H1 (cell line): ENCODE measurements around the gene PHYHD1. TPM values are rescaled to one million over a fixed set of nuclear protein-coding genes. Genes with fewer than 3 reads are reported as not detected.

Source experiments
- CTCF ChIA-PET: fragments of 300-600 bp; sonication (Branson Sonifier 250); formaldehyde crosslinking; loops from one replicate; lab custom pipeline; 2021; ENCODE audit not compliant: partially characterized antibody; lab: Charles Lee
- POLR2A ChIA-PET: fragments of 300-600 bp; sonication (Branson Sonifier 250); formaldehyde crosslinking; loops from one replicate; lab custom pipeline; 2021; ENCODE audit warnings: inconsistent platforms; ENCODE audit not compliant: partially characterized antibody; lab: Charles Lee
- DNase-seq, 2 experiments: peaks; one replicate each; pipeline versions ENCODE4 v3.0.0 to v3.0.0-alpha.2; 2010 to 2022; ENCODE audit warnings: low spot score in 2 of 2, low read depth in 1 of 2, mixed read lengths in 1 of 2
- FAIRE-seq: peaks from 2 replicates; lab custom pipeline; 2011; peaks lifted over from hg19 to GRCh38; lab: Jason Lieb, UNC
- H2AFZ ChIP-seq: 2 replicates; pipeline ENCODE4 v1.8.1; 2012; ENCODE audit warnings: low read length, inconsistent platforms
- H2AK5ac ChIP-seq: 2 replicates; pipeline ENCODE4 v1.6.1; 2013; ENCODE audit warnings: low read depth, low read length
- H2BK120ac ChIP-seq: replicated peaks from 2 replicates; pipeline ENCODE3; 2013; ENCODE audit warnings: low read depth, low read length, inconsistent platforms
- H2BK12ac ChIP-seq: 2 replicates; pipeline ENCODE4 v1.6.1; 2013; ENCODE audit warnings: low read depth, low read length
- H2BK15ac ChIP-seq: 2 replicates; pipeline ENCODE4 v1.6.1; 2013; ENCODE audit warnings: low read length
- H2BK20ac ChIP-seq: 2 replicates; pipeline ENCODE4 v1.6.1; 2013; ENCODE audit warnings: low read length
- H2BK5ac ChIP-seq: 2 replicates; pipeline ENCODE4 v1.6.1; 2013; ENCODE audit warnings: low read depth, low read length
- H3K14ac ChIP-seq: 2 replicates; pipeline ENCODE4 v1.6.1; 2013; ENCODE audit warnings: inconsistent platforms; ENCODE audit not compliant: insufficient read length
- H3K18ac ChIP-seq: 2 replicates; pipeline ENCODE4 v1.6.1; 2013; ENCODE audit warnings: low read length; ENCODE audit errors: extremely low read depth
- H3K23ac ChIP-seq: 2 replicates; pipeline ENCODE4 v1.6.1; 2013; ENCODE audit warnings: inconsistent platforms; ENCODE audit not compliant: insufficient read length
- H3K23me2 ChIP-seq: 2 replicates; pipeline ENCODE4 v1.6.1; 2013; ENCODE audit warnings: low read depth, low read length
- H3K27ac ChIP-seq: 2 replicates; pipeline ENCODE4 v1.6.1; 2011; ENCODE audit warnings: low read depth, low read length, inconsistent platforms
- H3K27me3 ChIP-seq, 4 experiments: replicated peaks in 1 of 4; 1 replicate in 1 of 4; 2 replicates in 3 of 4; pipeline versions ENCODE4 v1.6.1 to v1.8.1; 2011 to 2013; ENCODE audit warnings: low read length in 3 of 4, mild to moderate bottlenecking in 3 of 4, inconsistent platforms in 2 of 4, mixed read lengths in 2 of 4, moderate library complexity in 1 of 4; ENCODE audit not compliant: control insufficient read depth in 3 of 4, insufficient read depth in 3 of 4; ENCODE audit errors: extremely low read depth in 1 of 4
- H3K36me3 ChIP-seq, 4 experiments: 2 replicates each; pipeline versions ENCODE4 v1.6.1 to v1.8.1; 2011 to 2013; ENCODE audit warnings: mild to moderate bottlenecking in 4 of 4, low read length in 3 of 4, moderate library complexity in 2 of 4, control low read depth in 1 of 4, inconsistent platforms in 1 of 4; ENCODE audit not compliant: insufficient read depth in 4 of 4, control insufficient read depth in 2 of 4
- H3K4ac ChIP-seq: replicated peaks from 2 replicates; pipeline ENCODE3; 2013; ENCODE audit warnings: low read length, low read depth, mixed read lengths, inconsistent platforms; ENCODE audit not compliant: insufficient read length
- H3K4me1 ChIP-seq, 4 experiments: replicated peaks in 1 of 4; 1 replicate in 1 of 4; 2 replicates in 3 of 4; pipeline versions ENCODE4 v1.6.1 to v1.8.1; 2011 to 2013; ENCODE audit warnings: low read length in 3 of 4, inconsistent platforms in 2 of 4, mixed read lengths in 1 of 4; ENCODE audit not compliant: insufficient read depth in 4 of 4, control insufficient read depth in 3 of 4
- H3K4me2 ChIP-seq, 2 experiments: 2 replicates each; pipeline versions ENCODE4 v1.6.1 to v1.8.1; 2011 to 2013; ENCODE audit warnings: low read depth in 2 of 2, low read length in 2 of 2, control low read depth in 1 of 2, inconsistent platforms in 1 of 2, mild to moderate bottlenecking in 1 of 2; ENCODE audit not compliant: insufficient read depth in 1 of 2
- H3K4me3 ChIP-seq, 4 experiments: fragments of 200-600, 300-600 bp in 1 of 4; sonication (generic), shearing (Covaris generic), sonication (Bioruptor Twin) in 1 of 4; 2 replicates each; pipeline versions ENCODE4 v1.5.1 to v1.8.1; 2011 to 2016; ENCODE audit warnings: low read length in 4 of 4, low read depth in 3 of 4, control low read depth in 2 of 4, inconsistent platforms in 2 of 4, mild to moderate bottlenecking in 2 of 4, mixed read lengths in 1 of 4, moderate library complexity in 1 of 4; ENCODE audit not compliant: insufficient read depth in 2 of 4; ENCODE audit errors: extremely low read depth in 1 of 4
- H3K56ac ChIP-seq: replicated peaks from 2 replicates; pipeline ENCODE3; 2013; ENCODE audit warnings: low read depth, mild to moderate bottlenecking, mixed read lengths, low read length, inconsistent platforms; ENCODE audit not compliant: insufficient read length
- H3K79me1 ChIP-seq: 2 replicates; pipeline ENCODE4 v1.6.1; 2013; ENCODE audit warnings: low read depth, low read length, control low read depth
- H3K79me2 ChIP-seq, 2 experiments: 2 replicates each; pipeline versions ENCODE4 v1.6.1 to v1.8.1; 2012 to 2013; ENCODE audit warnings: low read length in 2 of 2, mild to moderate bottlenecking in 2 of 2, inconsistent platforms in 1 of 2; ENCODE audit not compliant: insufficient read depth in 2 of 2, control insufficient read depth in 1 of 2
- H3K9ac ChIP-seq, 4 experiments: replicated peaks in 1 of 4; 1 replicate in 1 of 4; 2 replicates in 3 of 4; pipeline versions ENCODE4 v1.6.1 to v1.8.1; 2011 to 2013; ENCODE audit warnings: low read depth in 3 of 4, low read length in 3 of 4, control low read depth in 2 of 4, mild to moderate bottlenecking in 2 of 4, moderate library complexity in 2 of 4, inconsistent platforms in 1 of 4; ENCODE audit errors: extremely low read depth in 1 of 4
- H3K9me3 ChIP-seq, 2 experiments: 2 replicates each; pipeline versions ENCODE4 v1.6.1 to v1.8.1; 2012 to 2013; ENCODE audit warnings: mild to moderate bottlenecking in 2 of 2, moderate library complexity in 2 of 2, control low read depth in 1 of 2, inconsistent platforms in 1 of 2, low read depth in 1 of 2, low read length in 1 of 2, mixed read lengths in 1 of 2; ENCODE audit not compliant: insufficient read depth in 2 of 2
- H4K20me1 ChIP-seq, 2 experiments: replicated peaks in 1 of 2; 2 replicates each; pipeline versions ENCODE3 to v1.8.1; 2011 to 2013; ENCODE audit warnings: inconsistent platforms in 2 of 2, low read length in 2 of 2, mild to moderate bottlenecking in 1 of 2; ENCODE audit not compliant: insufficient read depth in 2 of 2, control insufficient read depth in 1 of 2
- H4K5ac ChIP-seq: 2 replicates; pipeline ENCODE4 v1.6.1; 2013; ENCODE audit warnings: low read length, low read depth, mixed read lengths, inconsistent platforms; ENCODE audit not compliant: insufficient read length
- H4K8ac ChIP-seq: 2 replicates; pipeline ENCODE4 v1.8.0; 2013; ENCODE audit warnings: mild to moderate bottlenecking, moderate library complexity, low read length, inconsistent platforms; ENCODE audit not compliant: insufficient read depth; ENCODE audit errors: extremely low read depth
- H4K91ac ChIP-seq: replicated peaks from 2 replicates; pipeline ENCODE3; 2013; ENCODE audit warnings: low read length, mixed read lengths, inconsistent platforms; ENCODE audit not compliant: insufficient read length
- GTF2F1 ChIP-seq: IDR thresholded peaks from 2 replicates; pipeline ENCODE4 v1.6.1; 2012; ENCODE audit warnings: low read depth, low read length, improper control_type of control experiment, borderline replicate concordance
- WGBS, 2 experiments: shearing (Covaris generic) in 1 of 2; methylation state at CpG; one replicate each; pipeline versions ENCODE4 v1.1.6 to v1.1.7; 2013 to 2015; ENCODE audit warnings: low lambda C conversion rate in 2 of 2, mixed read lengths in 2 of 2, inconsistent platforms in 1 of 2, low coverage in 1 of 2, missing lambda C conversion rate in 1 of 2; ENCODE audit not compliant: insufficient replicate concordance in 2 of 2, insufficient coverage in 1 of 2, insufficient read length in 1 of 2; ENCODE audit errors: extremely low coverage in 1 of 2, missing lambda C conversion rate in 1 of 2; 5-methylcytosine and 5-hydroxymethylcytosine counted together
- polyA plus RNA-seq, 7 experiments: library from polyadenylated mRNA; depleted of rRNA in 3 of 7; stranded (reverse) in 5 of 7; unstranded in 2 of 7; fragments of >200 nt in 5 of 7; fragments of 200-250 nt in 2 of 7; gene quantifications; 1 replicate in 5 of 7; 2 replicates in 1 of 7; 4 replicates in 1 of 7; pipeline versions ENCODE4 v1.2.1 to v1.2.3, GENCODE V29; 2011 to 2013; ENCODE audit warnings: missing spikeins in 2 of 7, mixed read lengths in 2 of 7
- total RNA-seq: library from RNA; stranded (reverse); fragmentation: NEBNext Ultra II Directional; extraction: Animal tissue kit (Norgen Biotek cat#: 25700); gene quantifications from 2 replicates; pipeline ENCODE4 v1.2.1, GENCODE V29; 2021
- TF ChIP-seq, protein P1 (sequence below): IDR thresholded peaks from 2 replicates; pipeline ENCODE4 v1.6.1; 2011; ENCODE audit warnings: low read depth, mild to moderate bottlenecking, low read length; ENCODE audit not compliant: insufficient read depth

PHYHD1 gene
- total and polyA plus RNA-seq, 2 of the 8 experiments (the other 6 are each of a cell fraction or from before 2014, with no cell fraction given), result 14.1 to 25.6 TPM

DNA sequence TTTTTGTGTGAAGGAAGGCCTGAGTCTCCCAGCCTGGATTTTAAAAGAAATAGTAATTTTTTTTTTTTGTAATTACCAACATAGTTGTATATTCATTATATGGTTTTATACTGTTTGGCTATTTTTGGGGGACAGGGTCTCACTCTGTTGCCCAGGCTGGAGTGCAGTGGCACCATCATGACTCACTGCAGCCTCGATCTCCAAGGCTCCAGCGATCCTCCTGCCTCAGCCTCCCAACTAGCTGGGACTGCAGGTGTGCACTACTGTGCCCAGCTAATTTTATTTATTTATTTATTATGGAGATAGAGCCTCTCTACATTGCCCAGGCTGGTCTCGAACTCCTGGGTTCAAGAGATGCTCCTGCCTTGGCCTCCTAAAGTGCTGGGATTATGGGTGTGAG is 33.7 kb upstream of the PHYHD1 start:
- H3K36me3 ChIP-seq, result peaks cover 3 to 20% (median 12%) of the 10 kb centered on the region in 4 experiments
- TF ChIP-seq, protein P1, sequence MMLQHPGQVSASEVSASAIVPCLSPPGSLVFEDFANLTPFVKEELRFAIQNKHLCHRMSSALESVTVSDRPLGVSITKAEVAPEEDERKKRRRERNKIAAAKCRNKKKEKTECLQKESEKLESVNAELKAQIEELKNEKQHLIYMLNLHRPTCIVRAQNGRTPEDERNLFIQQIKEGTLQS, result no peak
- no peak for TF ChIP-seq GTF2F1
- H4K5ac ChIP-seq, result no peak overlapping the region
- H2BK20ac ChIP-seq, result no peak overlapping the region
- H2BK15ac ChIP-seq, result no peak overlapping the region
- H3K27ac ChIP-seq, result no peak overlapping the region
- H3K14ac ChIP-seq, result no peak overlapping the region
- peaks cover 0 to 15% of the 10 kb centered on the region in 2 experiments for H4K20me1 ChIP-seq
- no peak for DNase-seq
- H2AK5ac ChIP-seq, result no peak overlapping the region
- no peaks in the 10 kb centered on the region for H3K27me3 ChIP-seq
- no peak overlapping the region for H2BK12ac ChIP-seq
- H4K8ac ChIP-seq, result no peak overlapping the region
- no peaks in the 10 kb centered on the region for H3K9me3 ChIP-seq
- H3K4me1 ChIP-seq, result peaks cover 6 to 31% (median 19%) of the 10 kb centered on the region in 4 experiments
- no peak overlapping the region for H2BK5ac ChIP-seq
- no peak overlapping the region for H4K91ac ChIP-seq
- H3K79me1 ChIP-seq, result peaks cover 32% of the 10 kb centered on the region
- 93% methylated on average over 3 of the region's 3 CpGs; no CpG with 5 or more reads in 1 of the 2 experiments for WGBS, 2 experiments
- H3K23ac ChIP-seq, result no peak overlapping the region
- ChIA-PET POLR2A (interaction anchor here (1.2 to 2.4 kb wide), 5 partner anchors 9 to 29 kb away, joined by 3 to 10 read pairs (median 4); no protein-coding TSS in a partner anchor), CTCF (interaction anchor here (0.7 to 1.9 kb wide), 6 partner anchors 9 to 43 kb away, joined by 3 to 11 read pairs (median 4); no protein-coding TSS in a partner anchor)
- H2AFZ ChIP-seq, result no peak overlapping the region
- H3K4me2 ChIP-seq, result no peak overlapping the region
- no peak overlapping the region for H3K9ac ChIP-seq
- H2BK120ac ChIP-seq, result no peak overlapping the region
- H3K56ac ChIP-seq, result no peak overlapping the region
- H3K79me2 ChIP-seq, result peaks cover 25 to 91% of the 10 kb centered on the region in 2 experiments
- no peak overlapping the region for H3K4me3 ChIP-seq
- no peak overlapping the region for H3K18ac ChIP-seq
- peaks cover 6% of the 10 kb centered on the region for H3K23me2 ChIP-seq
- no peak overlapping the region for H3K4ac ChIP-seq
- no peak for FAIRE-seq
